ENCODE measurements around the gene CLIC6.

Gene CLIC6

DNA sequence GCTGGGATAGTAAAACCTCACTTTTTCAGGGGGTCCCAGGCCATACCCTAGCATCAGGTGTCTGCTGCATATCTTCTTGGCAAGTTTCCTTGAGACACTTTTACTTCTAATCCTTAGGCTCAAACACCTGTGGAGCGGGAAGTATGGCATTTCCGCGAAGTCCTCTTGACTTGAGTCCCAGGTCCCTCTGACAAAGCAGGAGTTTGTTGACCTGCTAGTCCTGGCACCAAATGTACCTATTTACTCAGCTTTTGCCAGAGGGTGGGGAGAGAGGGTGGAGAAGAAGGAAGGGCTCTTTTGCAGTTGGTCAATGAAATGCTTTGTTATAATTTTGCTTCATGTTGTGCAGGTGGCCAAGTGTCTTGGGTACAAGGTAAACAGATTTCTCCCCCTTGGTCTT lies 59.7 kb downstream of the CLIC6 start:
- no peak for DNase-seq (ENCODE audit: low spot score)

DNA sequence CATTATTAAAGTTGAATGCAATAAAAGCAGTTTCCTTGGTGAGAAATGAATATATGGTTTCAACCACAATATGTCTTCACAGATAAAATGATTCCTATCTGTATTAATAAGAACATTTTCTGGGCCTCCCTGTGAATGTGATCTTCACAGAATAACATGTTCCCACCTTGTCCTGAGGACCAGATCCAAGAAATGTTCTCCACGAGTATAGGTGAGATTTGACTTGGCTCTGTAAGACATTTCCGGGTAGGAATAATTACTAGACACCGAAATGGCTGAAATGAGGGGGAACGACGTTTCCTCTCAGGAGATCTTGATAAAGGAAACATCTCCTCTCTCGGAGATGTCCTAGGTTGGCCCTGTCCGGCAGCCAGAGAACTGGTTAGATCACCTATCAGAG lies 61.4 kb downstream of the CLIC6 start:
- DNase-seq (ENCODE audit: low spot score), result no peak

- DNase-seq (ENCODE audit: low spot score), result no peak
These were observed 62.1 kb downstream of the CLIC6 start for GRCh38 chr21:34730756-34731445.

DNA sequence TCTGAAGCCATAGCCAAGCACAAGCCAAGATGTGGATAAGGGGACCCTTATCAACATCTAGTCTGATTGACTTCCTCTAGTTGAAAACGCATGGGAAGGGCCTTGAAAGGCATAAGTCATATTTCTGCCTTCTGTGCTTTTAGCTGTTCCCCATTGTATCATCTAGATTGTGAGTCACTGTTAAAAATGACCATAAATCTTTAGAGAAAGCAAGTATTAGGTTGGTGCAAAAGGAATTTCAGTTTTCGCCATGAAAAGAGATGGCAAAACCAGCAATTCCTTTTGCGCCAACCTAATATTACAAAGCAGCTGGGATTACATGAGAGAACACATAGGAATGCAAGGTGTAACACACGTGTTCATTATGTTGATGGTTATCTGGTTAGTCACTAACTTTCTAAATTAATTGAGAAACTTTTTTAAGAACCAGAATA lies 63.6 kb downstream of the CLIC6 start:
- no peak for DNase-seq (ENCODE audit: low spot score)

DNA sequence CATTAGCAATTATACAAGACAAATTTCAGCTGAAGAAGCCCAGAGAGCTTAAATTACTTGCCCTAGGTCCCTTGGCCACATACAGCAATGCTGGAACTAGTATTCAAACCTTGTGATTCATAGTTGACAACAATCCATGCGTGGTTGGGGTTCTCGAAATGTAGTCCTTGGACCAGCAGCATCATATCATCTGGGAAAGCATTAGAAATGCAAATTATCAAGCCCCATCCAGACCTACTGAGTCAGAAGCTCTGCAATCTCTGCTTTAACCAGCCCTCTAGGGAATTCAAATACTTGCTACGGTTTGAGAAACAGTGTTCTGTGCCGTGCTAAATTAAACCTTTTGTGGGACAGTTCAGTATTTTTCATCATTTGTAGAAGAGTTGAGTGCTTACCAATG lies 65.1 kb downstream of the CLIC6 start:
- no peak for DNase-seq (ENCODE audit: low spot score)

DNA sequence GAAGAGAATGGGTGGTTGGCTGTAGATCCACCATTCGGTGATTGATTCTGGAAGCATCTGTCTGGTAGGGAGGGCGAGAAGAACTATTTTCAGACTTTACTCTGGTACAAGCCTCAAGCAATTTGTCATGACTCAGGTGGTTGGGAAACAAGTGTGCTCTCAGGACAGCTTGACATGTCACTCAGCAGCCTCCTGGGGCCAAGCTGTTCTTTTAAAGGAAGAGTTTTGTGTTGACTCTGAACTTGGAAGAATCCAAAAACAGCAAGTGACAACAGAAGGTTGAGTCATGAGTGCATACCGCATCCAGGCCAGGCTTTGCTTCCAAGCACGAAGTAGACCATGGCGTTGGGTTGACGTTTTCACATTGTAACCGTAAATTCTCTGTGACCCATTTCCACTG lies 65.9 kb downstream of the CLIC6 start:
- no peak for DNase-seq (ENCODE audit: low spot score)

GRCh38 chr21:34736116-34736874 lies 67.5 kb downstream of the CLIC6 start:
- no peak for DNase-seq (ENCODE audit: low spot score)

- no peak for DNase-seq (ENCODE audit: low spot score)
These were observed 68.3 kb downstream of the CLIC6 start for GRCh38 chr21:34737115-34737514.

- no peak for DNase-seq (ENCODE audit: low spot score)
These were observed 71.4 kb downstream of the CLIC6 start for GRCh38 chr21:34740198-34740597.

- no peak for DNase-seq (ENCODE audit: low spot score)
These were observed 74.5 kb downstream of the CLIC6 start for GRCh38 chr21:34743285-34743684.

DNA sequence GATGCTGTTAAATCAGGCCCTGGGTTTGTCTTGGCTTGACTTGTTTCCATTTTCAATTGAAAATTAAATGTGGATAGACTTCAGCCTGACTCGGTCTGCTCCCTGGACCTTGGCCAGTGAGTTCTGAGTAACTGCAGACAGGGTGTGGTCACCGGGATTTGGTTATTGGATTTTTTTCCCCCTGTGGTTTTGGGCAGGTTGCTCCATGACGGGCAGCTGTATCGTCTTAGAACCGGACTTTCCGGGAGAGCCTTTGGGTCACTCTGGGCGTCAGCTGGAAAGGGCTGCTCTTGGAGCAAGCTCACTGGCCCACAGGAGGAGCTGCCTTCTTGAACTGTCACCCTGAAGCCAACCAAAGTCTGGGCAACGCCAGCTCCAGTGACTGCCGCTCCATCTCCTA lies 75.0 kb downstream of the CLIC6 start:
- no peak for DNase-seq (ENCODE audit: low spot score)

- DNase-seq (ENCODE audit: low spot score), result no peak
These were observed 76.0 kb downstream of the CLIC6 start for GRCh38 chr21:34744801-34745200.

- DNase-seq (ENCODE audit: low spot score), result peak; percentile 54
These were observed 76.9 kb downstream of the CLIC6 start for GRCh38 chr21:34745557-34746255.

DNA sequence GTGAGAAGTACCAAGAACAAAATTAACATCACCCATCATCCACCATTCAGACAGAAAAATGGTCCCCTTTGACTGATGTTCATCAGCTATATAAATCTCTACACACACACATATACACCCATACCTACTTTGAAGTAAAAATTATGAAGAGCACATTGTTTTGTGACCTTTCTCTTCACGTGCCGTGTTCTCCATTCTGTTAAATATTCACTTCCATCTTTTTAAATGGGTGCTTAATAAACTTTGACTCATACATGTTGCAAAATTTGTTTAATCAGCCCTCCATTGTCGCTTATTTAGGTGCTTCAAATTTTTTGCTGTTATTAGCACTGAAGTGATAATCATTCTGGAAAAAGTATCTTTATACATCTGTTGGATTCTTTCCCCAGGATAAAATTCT lies 80.1 kb downstream of the CLIC6 start:
- no peak for DNase-seq (ENCODE audit: low spot score)

DNA sequence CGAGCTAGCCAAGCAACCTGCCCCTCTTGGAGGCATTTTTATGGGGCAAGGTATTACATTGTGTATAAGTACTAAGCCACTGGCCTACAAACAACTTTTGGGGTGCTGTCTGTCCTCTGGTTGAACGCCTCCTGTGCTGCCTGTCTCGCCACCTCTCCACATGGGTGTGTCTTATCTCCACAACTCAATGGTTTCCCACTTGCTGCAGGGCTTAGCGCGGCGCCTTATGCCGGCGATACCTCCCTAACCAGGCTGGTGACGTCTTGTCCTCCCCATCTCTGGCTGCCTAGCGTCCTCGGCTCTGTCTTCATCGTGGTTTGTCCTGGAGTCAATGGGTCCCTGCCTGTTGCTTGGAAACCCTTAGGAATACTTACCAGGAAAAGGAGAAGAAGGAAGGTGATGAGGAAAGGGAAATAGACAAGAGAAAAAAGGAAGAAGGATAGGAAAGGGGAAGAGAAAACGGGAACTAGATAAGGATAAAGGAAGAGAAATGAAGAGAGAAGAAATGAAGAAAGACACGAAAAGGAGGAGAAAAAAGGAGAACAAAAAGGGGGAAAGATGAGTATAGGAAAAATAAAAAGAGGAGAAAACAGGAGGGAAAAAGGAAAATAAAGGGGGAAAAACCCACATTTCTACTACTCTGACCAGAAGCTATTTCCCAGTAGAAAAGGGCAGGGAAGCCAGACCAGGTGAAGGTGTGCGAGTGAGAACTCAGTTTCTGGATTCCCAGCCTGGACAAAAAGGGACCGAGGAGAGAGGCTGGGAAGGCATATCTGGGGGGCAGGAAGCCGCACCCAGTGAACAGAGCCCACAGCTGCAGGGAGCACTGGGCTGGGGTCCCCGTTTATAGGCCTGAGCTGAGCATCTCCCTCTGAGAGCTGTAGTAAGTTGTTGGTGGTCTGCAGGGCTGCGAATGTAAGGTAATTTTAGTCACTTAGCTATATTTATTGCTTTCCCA lies 86.2 kb downstream of the CLIC6 start:
- DNase-seq (ENCODE audit: low spot score), result no peak

DNA sequence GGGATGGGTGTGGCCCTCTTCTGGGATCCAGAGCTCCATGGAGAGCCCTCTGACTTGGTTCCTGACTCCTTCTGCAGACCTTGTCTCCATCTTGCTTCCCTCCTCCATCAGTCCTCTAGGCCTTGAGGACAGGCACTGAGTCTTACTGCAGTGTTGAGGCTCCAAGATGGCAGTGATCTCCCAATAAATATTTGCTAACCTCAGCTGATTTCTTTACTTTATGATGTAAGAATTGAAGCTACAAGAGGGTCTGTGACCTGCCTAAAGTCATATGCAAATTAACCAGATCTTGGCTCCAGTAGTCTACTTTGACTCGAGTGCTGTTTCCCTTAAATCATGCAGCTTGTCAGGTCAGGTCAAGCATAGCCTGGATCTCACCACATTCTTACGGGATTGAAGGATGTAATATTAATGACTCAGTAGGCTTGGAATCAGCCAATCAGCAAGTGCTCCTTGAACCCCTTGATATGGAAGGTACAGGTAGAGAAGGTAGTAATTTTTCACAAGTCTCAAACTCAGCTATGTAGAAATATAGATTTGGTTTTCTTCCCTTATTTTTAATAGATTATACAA lies 93.0 kb downstream of the CLIC6 start:
- DNase-seq (ENCODE audit: low spot score), result no peak

DNA sequence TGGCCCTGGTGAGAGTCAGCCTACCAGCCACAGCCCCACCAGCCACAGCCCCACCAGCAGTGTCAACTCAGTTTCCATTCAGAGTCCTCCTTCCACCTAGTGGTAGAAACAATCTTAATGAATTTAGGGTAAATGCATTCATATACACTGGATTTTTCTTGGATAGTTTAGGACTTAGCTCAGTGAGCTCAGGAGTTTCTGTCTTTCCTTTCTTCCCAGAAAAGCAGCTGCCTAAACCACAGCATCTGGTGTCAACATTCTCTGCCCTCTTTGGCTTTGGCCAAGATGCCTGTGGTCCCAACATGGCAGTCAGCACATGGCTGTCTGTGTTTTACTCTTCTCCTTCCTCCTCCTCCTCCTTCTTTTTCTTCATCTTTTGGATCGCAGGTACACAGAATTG lies 94.0 kb downstream of the CLIC6 start:
- DNase-seq (ENCODE audit: low spot score), result no peak

DNA sequence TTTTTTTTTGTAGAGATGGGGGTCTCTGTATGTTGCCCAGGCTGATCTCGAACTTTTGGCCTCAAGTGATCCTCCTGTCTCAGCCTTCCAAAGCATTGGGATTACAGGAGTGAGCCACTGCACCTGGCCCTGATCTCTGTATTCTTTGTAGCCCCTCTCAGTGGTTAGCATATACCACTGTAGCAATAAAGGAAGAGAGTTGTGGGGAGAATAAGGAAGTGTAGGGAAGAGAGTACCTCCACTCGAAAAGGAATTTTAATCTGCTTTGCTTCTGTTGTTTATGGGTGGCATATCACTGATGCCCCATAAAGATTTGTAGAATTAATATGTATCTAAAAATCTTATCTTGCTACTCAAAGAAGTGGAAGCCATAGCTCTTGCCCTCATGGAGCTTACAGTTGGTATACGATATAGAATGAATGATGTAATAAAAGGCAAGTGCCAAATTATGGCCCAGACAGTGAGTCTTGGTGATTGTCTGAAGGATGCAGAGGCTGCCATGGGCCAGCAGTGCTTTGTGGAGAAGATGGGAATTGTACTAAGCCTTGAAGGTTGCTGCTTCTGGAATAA lies 96.0 kb downstream of the CLIC6 start:
- DNase-seq (ENCODE audit: low spot score), result no peak

DNA sequence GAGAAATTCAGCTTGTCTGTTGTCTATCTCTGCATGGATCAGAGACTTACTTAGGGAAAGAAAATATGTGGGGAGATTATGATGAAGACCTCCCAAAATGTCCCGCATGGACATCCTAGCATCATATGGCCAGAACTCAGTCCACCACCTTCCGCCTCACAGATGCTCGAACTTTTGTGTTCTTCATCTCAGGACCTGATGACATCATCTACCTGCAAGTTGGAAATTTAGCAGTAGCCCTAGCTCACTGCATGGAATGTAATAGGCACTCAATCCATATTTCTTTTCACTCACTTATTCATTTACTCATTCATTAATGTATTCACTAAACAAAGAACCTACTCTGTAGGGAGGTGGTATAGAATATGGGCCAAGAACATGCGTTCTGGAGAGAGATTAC lies 96.8 kb downstream of the CLIC6 start:
- no peak for DNase-seq (ENCODE audit: low spot score)

- no peak for DNase-seq (ENCODE audit: low spot score)
These were observed 98.1 kb downstream of the CLIC6 start for GRCh38 chr21:34766862-34767261.
